OCI-LY1 (cell line): ENCODE results near the gene GABPA.

Experiments
- H2AFZ ChIP-seq: fragments of 200-600 bp; sonication (generic), shearing (Covaris generic); 2 replicates; pipeline ENCODE4 v1.6.0; 2014; ENCODE audit warnings: antibody characterized with exemption, mild to moderate bottlenecking, low read length
- H3F3A ChIP-seq: fragments of 200-600 bp; sonication (generic), shearing (Covaris generic); 2 replicates; pipeline ENCODE4 v1.6.0; 2014; ENCODE audit warnings: mild to moderate bottlenecking, antibody characterized with exemption, low read length, moderate library complexity; ENCODE audit not compliant: insufficient read depth
- H3K27ac ChIP-seq: fragments of 200-600 bp; sonication (generic); 2 replicates; pipeline ENCODE4 v1.5.1; 2014; ENCODE audit warnings: low read length, mixed run types, mild to moderate bottlenecking, low read depth; ENCODE audit not compliant: poor library complexity, severe bottlenecking
- H3K27me3 ChIP-seq: fragments of 200-600 bp; sonication (generic); 2 replicates; pipeline ENCODE4 v1.6.0; 2014; ENCODE audit warnings: antibody characterized with exemption, mild to moderate bottlenecking, low read length, moderate library complexity; ENCODE audit not compliant: insufficient read depth
- H3K36me3 ChIP-seq: fragments of 200-600 bp; sonication (generic); 2 replicates; pipeline ENCODE4 v1.6.1; 2014; ENCODE audit warnings: mild to moderate bottlenecking, antibody characterized with exemption, low read length, moderate library complexity, mixed read lengths; ENCODE audit not compliant: insufficient read depth
- H3K4me1 ChIP-seq: fragments of 200-600 bp; sonication (generic); 2 replicates; pipeline ENCODE4 v1.5.1; 2014; ENCODE audit warnings: mild to moderate bottlenecking, low read length, moderate library complexity; ENCODE audit not compliant: insufficient read depth, severe bottlenecking
- H3K4me2 ChIP-seq: fragments of 200-600 bp; sonication (generic), shearing (Covaris generic); 2 replicates; pipeline ENCODE4 v1.6.1; 2014; ENCODE audit warnings: low read length
- H3K4me3 ChIP-seq: fragments of 200-600 bp; sonication (generic); 2 replicates; pipeline ENCODE4 v1.5.1; 2014; ENCODE audit warnings: low read length, low read depth, mild to moderate bottlenecking, mixed read lengths; ENCODE audit not compliant: poor library complexity, severe bottlenecking
- H3K79me2 ChIP-seq: fragments of 200-600 bp; shearing (Covaris generic); 2 replicates; pipeline ENCODE4 v1.6.1; 2016; ENCODE audit warnings: mixed run types, low read length, mixed read lengths; ENCODE audit not compliant: insufficient read depth
- H3K9ac ChIP-seq: fragments of 200-600 bp; sonication (generic), shearing (Covaris generic); 2 replicates; pipeline ENCODE4 v1.6.1; 2014; ENCODE audit warnings: mild to moderate bottlenecking, low read length, mixed read lengths
- H3K9me2 ChIP-seq: fragments of 200-600 bp; sonication (generic), shearing (Covaris generic); 2 replicates; pipeline ENCODE4 v1.6.1; 2014; ENCODE audit warnings: low read depth, mild to moderate bottlenecking, low read length, mixed read lengths
- H3K9me3 ChIP-seq: fragments of 200-600 bp; shearing (Covaris generic); 2 replicates; pipeline ENCODE4 v1.6.1; 2014; ENCODE audit warnings: low read length, mixed read lengths
- H4K20me1 ChIP-seq: fragments of 200-600 bp; sonication (generic), shearing (Covaris generic); 2 replicates; pipeline ENCODE4 v1.6.0; 2016; ENCODE audit warnings: mild to moderate bottlenecking, low read length; ENCODE audit not compliant: insufficient read depth
- CTCF ChIP-seq: fragments of 200-600 bp; sonication (generic), shearing (Covaris generic); IDR thresholded peaks from 2 replicates; pipeline ENCODE4 v1.5.1; 2017; ENCODE audit warnings: mild to moderate bottlenecking, antibody characterized with exemption, low read length, moderate library complexity, mixed read lengths
- EZH2 ChIP-seq: fragments of 200-600 bp; sonication (generic), shearing (Covaris generic); IDR thresholded peaks from 2 replicates; pipeline ENCODE4 v1.8.0; 2017; ENCODE audit warnings: borderline replicate concordance, mixed run types, mild to moderate bottlenecking, antibody characterized with exemption, low read length, moderate library complexity, mixed read lengths

Gene GABPA

GRCh38 chr21:25701529-25701928 lies 33.2 kb upstream of the GABPA start:
- Histone ChIP-seq H4K20me1 (no peaks in the 10 kb centered on the region), H3K9me2 (no peaks in the 10 kb centered on the region), H3K27ac (no peak overlapping the region), H3K9ac (no peak overlapping the region), H3K4me1 (no peaks in the 10 kb centered on the region), H3K4me3 (no peak overlapping the region), H3K4me2 (no peak overlapping the region), H3K27me3 (no peaks in the 10 kb centered on the region), H3K9me3 (no peaks in the 10 kb centered on the region), H2AFZ (no peak overlapping the region; the same call in 1 of the 2 replicates), H3F3A (no peaks in the 10 kb centered on the region), H3K36me3 (no peaks in the 10 kb centered on the region), H3K79me2 (no peaks in the 10 kb centered on the region)
- TF ChIP-seq EZH2 (no peak), CTCF (no peak)

- Histone ChIP-seq H3K79me2 (no peaks in the 10 kb centered on the region), H3K9me3 (no peaks in the 10 kb centered on the region), H3K27ac (no peak overlapping the region), H3K27me3 (no peaks in the 10 kb centered on the region), H3K9ac (no peak overlapping the region), H3K36me3 (no peaks in the 10 kb centered on the region), H3K4me1 (no peaks in the 10 kb centered on the region), H3K4me3 (no peak overlapping the region), H2AFZ (no peak overlapping the region), H3K4me2 (no peak overlapping the region), H4K20me1 (no peaks in the 10 kb centered on the region), H3F3A (no peaks in the 10 kb centered on the region), H3K9me2 (no peaks in the 10 kb centered on the region)
- TF ChIP-seq CTCF = peak; percentile 82
- TF ChIP-seq EZH2 = no peak
Measured at GRCh38 chr21:25708467-25709065, 26.2 kb upstream of the GABPA start.

- H3K27me3 ChIP-seq = no peaks in the 10 kb centered on the region
- H3K36me3 ChIP-seq = no peaks in the 10 kb centered on the region
- H3K4me2 ChIP-seq = no peak overlapping the region
- H4K20me1 ChIP-seq = no peaks in the 10 kb centered on the region
- no peak overlapping the region for H3K4me3 ChIP-seq
- no peak overlapping the region for H2AFZ ChIP-seq
- H3K79me2 ChIP-seq = no peaks in the 10 kb centered on the region
- H3F3A ChIP-seq = no peaks in the 10 kb centered on the region
- H3K9me3 ChIP-seq = no peaks in the 10 kb centered on the region
- no peaks in the 10 kb centered on the region for H3K4me1 ChIP-seq
- no peak overlapping the region for H3K9ac ChIP-seq
- peak; percentile 16 for TF ChIP-seq CTCF
- no peak for TF ChIP-seq EZH2
- H3K27ac ChIP-seq = no peak overlapping the region
- no peaks in the 10 kb centered on the region for H3K9me2 ChIP-seq
Measured at GRCh38 chr21:25709684-25710265, 25.0 kb upstream of the GABPA start.
